ENCODE data around the gene TNPO3.
"Not testable (repeated sequence)": the region's sequence is repeated elsewhere in the genome, so short reads cannot be mapped to it uniquely, and the experiment has no call there.

TNPO3 gene

GRCh38 chr7:129006636-129007414, 48.1 kb downstream of the TNPO3 start:
- TF ChIP-seq CTCF (IDR thresholded peaks at IDR 0.05; ENCODE audit: low read depth, low read length), result no peak
- no peak overlapping the region for H3K4me3 ChIP-seq (ENCODE audit: low read depth, low read length)

- no peak for TF ChIP-seq CTCF (IDR thresholded peaks at IDR 0.05; ENCODE audit: low read depth, low read length)
- H3K4me3 ChIP-seq (ENCODE audit: low read depth, low read length), result no peak overlapping the region
These were observed 49.7 kb downstream of the TNPO3 start for GRCh38 chr7:129005186-129005585.

GRCh38 chr7:128997181-128997580, 57.7 kb downstream of the TNPO3 start:
- no peak for TF ChIP-seq CTCF (IDR thresholded peaks at IDR 0.05; ENCODE audit: low read depth, low read length)
- H3K4me3 ChIP-seq (ENCODE audit: low read depth, low read length), result no peak overlapping the region

- not testable (repeated sequence) for H3K4me3 ChIP-seq (ENCODE audit: low read depth, low read length)
These were observed 60.4 kb downstream of the TNPO3 start for GRCh38 chr7:128994560-128994959.

- no peak for TF ChIP-seq CTCF (IDR thresholded peaks at IDR 0.05; ENCODE audit: low read depth, low read length)
- no peak overlapping the region for H3K4me3 ChIP-seq (ENCODE audit: low read depth, low read length)
These were observed 61.5 kb downstream of the TNPO3 start for GRCh38 chr7:128993419-128993818.

GRCh38 chr7:128989961-128990360, 65.0 kb downstream of the TNPO3 start:
- TF ChIP-seq CTCF (IDR thresholded peaks at IDR 0.05; ENCODE audit: low read depth, low read length), result no peak

GRCh38 chr7:128988372-128988771, 66.5 kb downstream of the TNPO3 start:
- H3K4me3 ChIP-seq (ENCODE audit: low read depth, low read length), result no peak overlapping the region
- TF ChIP-seq CTCF (IDR thresholded peaks at IDR 0.05; ENCODE audit: low read depth, low read length), result no peak

More at GRCh38 chr7:128989961-128990360, 65.0 kb downstream of the TNPO3 start:
- no peak overlapping the region for H3K4me3 ChIP-seq (ENCODE audit: low read depth, low read length)

GRCh38 chr7:128986609-128987008, 68.3 kb downstream of the TNPO3 start:
- TF ChIP-seq CTCF (IDR thresholded peaks at IDR 0.05; ENCODE audit: low read depth, low read length), result no peak
- H3K4me3 ChIP-seq (ENCODE audit: low read depth, low read length), result no peak overlapping the region
